NCI-H524 (cell line): ENCODE data around the gene PGPEP1.
A peak's percentile ranks its signal among the peaks of the same experiment; 100 is the strongest.

Experiments used
- DNase-seq, 2 experiments: peaks; one replicate each; lab custom pipeline; 2025; lab: John Stamatoyannopoulos, UW

PGPEP1 gene

GRCh38 chr19:18417250-18418028 is 77.0 kb downstream of the PGPEP1 start:
- DNase-seq: peak; percentile 47 to 62

GRCh38 chr19:18418029-18418482 is 77.7 kb downstream of the PGPEP1 start:
- DNase-seq: no peak

- peak in 1 of 2 experiments; percentile 67 for DNase-seq
Measured at GRCh38 chr19:18418483-18419194, 78.2 kb downstream of the PGPEP1 start.

GRCh38 chr19:18419195-18419698 is 78.8 kb downstream of the PGPEP1 start, which contains the start of gene SSBP4:
Gene SSBP4 (plus strand): TSS chr19:18419398. CDS start chr19:18419649, 251 bp downstream.
- DNase-seq: peak; percentile 36 to 84
